HG03460 (cell line): ENCODE measurements around the gene WNT7A.

Source experiments
- ATAC-seq: cut with Tn5 transposase; IDR thresholded peaks from one replicate; pipeline ENCODE4 v1.9.1; 2021; ENCODE audit not compliant: unreplicated experiment

The WNT7A gene

GRCh38 chr3:13776253-13777050, 103.4 kb downstream of the WNT7A start:
- ATAC-seq: no peak

GRCh38 chr3:13772885-13773745, 106.8 kb downstream of the WNT7A start:
- ATAC-seq: no peak

- no peak for ATAC-seq
Measured at GRCh38 chr3:13772321-13772745, 107.5 kb downstream of the WNT7A start.

- no peak for ATAC-seq
Measured at GRCh38 chr3:13771496-13771895, 108.4 kb downstream of the WNT7A start.

GRCh38 chr3:13770170-13771169, 109.4 kb downstream of the WNT7A start:
- no peak for ATAC-seq

DNA sequence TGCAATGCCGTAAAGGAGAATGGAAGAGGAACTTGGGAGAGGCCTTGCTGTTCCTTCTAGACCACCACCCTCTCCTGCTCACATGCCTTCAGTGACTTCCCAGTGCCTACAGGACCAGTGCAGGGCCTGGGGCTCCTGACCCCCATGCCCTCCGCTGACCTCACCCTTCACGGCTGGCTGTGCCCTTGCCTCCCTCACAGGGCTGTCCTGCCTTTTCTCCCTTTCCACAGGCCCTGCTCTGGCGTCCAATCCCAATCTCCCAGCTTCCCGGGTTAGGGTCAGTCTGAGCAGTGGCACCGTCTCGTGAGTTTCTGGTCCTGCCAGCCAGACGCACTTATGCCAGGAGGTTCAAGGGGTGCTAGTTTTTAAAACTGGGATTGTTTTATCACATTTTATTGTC, 110.4 kb downstream of the WNT7A start:
- ATAC-seq: no peak

DNA sequence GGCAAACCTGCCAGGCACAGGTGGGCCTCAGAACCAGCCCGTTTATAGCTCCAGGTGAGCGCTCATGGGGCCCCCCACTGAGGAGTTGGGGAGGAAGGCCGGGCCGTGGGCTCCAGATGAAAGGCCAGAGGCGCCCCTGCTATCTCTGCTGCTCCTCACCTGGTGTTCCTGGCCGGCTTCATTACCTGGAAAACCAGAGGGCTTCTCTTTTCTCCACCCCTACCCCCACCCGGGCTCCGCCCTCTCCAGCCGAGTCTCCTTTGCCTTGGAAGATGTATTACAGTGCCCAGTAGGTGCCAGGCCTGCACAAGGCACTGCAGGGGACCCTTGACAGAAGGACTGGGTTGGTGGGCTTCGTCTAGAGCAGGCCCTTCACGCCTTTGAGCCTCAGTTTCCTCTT, 111.4 kb downstream of the WNT7A start:
- no peak for ATAC-seq

DNA sequence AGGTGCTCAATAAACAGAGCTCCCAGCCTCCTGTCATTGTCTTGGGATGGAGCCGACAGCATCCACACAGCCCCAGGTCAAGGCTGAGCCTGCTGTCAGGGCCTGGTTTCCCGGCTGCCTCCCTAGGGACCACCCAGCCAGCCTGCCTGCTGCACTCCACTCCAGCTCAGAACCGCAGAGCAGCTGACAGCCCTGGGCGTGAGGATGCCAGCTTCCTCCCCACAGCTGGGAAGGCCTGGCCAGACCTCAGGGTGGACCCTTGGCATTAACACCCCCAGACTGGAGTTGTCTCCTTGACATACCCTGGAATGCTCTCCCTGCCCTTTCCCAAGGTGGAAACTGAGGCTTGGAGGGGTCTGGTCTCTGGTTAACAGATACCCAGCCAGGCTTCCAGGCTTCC, 112.0 kb downstream of the WNT7A start:
- no peak for ATAC-seq

DNA sequence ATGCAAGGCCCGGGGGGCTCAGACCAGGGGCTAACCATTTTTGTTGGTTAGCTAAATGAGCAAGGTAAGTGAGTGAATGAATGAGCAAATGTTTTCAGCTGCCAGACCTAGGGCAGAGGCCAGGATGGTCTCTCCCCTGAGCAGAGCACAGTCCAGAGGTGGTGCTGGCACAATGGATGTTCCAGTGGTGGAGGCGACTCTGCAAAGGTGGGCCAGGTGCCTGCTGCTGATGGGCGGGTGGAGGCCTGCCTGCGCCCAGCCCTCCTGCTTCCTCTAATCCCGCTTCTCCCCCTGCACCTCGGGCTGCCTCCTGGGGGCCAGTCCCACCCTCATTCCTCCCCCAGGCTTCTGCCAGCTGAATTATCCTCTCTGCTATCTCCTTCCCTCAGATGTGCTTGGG, 112.8 kb downstream of the WNT7A start:
- no peak for ATAC-seq
